SK-N-MC (cell line): ENCODE data around the gene GADD45GIP1.

Experiments used
- EZH2 ChIP-seq: fragments of 200-600 bp; sonication (generic); IDR thresholded peaks from one replicate; pipeline ENCODE4 v1.6.1; 2017; ENCODE audit warnings: antibody characterized with exemption
- FOXP2 ChIP-seq: optimal IDR thresholded peaks from 2 replicates; pipeline ENCODE3; 2011; ENCODE audit warnings: mild to moderate bottlenecking, moderate library complexity; ENCODE audit not compliant: insufficient read depth; ENCODE audit errors: extremely low read length, control extremely low read depth
- POLR2AphosphoS5 ChIP-seq: IDR thresholded peaks from 2 replicates; pipeline ENCODE4 v1.6.1; 2012; ENCODE audit warnings: mild to moderate bottlenecking, low read depth, low read length, borderline replicate concordance

DNA sequence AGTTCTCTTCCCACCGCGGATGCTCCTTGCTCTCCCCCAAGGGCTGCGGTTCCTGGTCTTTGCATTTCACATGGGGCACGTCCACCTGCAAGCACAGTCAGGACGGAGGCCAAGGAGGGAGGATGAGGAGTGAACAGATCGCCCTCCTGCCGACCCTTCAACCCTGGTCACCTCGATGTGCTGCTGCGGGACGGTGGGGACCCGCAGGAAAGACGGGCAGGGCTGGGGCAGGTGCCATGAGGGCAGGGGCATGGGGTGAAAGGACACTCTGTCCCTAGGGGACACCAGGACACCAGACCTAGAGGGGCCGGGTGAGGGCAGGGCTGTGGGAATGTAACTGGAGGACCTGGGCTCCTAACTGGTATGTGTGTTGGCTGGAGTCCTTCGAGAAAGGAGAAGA lies 38.8 kb downstream of the GADD45GIP1 start:
- TF ChIP-seq POLR2AphosphoS5 (no peak), EZH2 (no peak), FOXP2 (no peak)
